GM19452 (cell line): ENCODE measurements around the gene PGS1.

ENCODE experiments used
- ATAC-seq: cut with Tn5 transposase; IDR thresholded peaks from one replicate; pipeline ENCODE4 v1.9.1; 2021; ENCODE audit not compliant: unreplicated experiment

The PGS1 gene

GRCh38 chr17:78362232-78362631 lies 16.2 kb upstream of the PGS1 start:
- ATAC-seq = no peak

DNA sequence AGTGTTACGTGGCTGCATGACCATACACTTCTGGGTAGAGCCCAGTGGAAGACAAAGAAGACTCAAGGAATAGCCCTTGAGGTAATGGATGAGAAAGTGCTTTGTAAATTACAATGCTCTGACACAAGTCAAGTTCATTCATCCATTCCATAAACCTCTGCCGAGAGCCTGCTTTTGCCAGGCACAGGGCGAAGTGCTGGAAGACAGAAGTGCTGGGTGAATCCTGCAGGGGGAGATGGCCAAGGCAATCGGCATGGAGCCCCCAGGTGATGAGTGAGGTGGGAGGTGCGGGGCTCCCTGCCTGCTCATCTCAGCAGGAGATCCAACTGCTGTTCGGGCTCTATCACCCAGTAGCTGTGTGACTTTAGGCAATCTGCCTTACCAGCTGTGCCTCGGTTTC lies 15.8 kb upstream of the PGS1 start:
- no peak for ATAC-seq

GRCh38 chr17:78364436-78365281 lies 13.8 kb upstream of the PGS1 start:
- no peak for ATAC-seq

- no peak for ATAC-seq
Measured at GRCh38 chr17:78365561-78366108, 12.8 kb upstream of the PGS1 start.

GRCh38 chr17:78366109-78366848 lies 12.2 kb upstream of the PGS1 start:
- ATAC-seq = no peak

GRCh38 chr17:78367193-78367592 lies 11.3 kb upstream of the PGS1 start:
- ATAC-seq = no peak

- no peak for ATAC-seq
Measured at GRCh38 chr17:78368348-78368747, 10.1 kb upstream of the PGS1 start.

GRCh38 chr17:78368854-78369495 lies 9.5 kb upstream of the PGS1 start:
- ATAC-seq = no peak

DNA sequence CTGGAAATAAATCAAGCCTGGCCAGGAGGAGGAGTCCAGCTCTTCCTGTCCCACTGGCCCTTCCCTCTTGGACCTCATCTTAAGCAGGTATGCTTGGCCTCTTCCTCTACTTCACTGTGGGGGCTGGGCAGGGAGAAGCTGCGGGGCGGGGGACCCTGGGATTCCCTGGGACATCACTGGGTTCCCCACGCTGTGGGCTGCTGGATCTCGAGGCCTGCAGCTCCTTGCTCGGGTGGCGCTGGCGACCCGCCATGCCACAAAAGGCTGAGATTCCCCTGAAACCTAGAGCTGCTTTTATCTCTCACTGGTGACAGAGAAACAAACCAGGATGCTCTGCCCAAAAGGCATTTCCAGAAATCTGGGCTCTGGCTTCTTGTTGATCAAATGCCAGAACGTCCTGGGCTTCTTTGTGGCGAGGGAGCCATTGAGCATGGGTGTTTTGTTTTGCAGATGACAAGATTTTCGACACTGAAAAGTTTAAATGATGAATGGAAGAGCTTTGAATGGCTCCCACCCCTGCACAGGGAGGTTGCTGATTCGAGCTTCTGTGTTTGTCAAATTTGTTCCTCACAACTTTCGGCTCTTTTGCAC lies 8.6 kb upstream of the PGS1 start:
- ATAC-seq = no peak

DNA sequence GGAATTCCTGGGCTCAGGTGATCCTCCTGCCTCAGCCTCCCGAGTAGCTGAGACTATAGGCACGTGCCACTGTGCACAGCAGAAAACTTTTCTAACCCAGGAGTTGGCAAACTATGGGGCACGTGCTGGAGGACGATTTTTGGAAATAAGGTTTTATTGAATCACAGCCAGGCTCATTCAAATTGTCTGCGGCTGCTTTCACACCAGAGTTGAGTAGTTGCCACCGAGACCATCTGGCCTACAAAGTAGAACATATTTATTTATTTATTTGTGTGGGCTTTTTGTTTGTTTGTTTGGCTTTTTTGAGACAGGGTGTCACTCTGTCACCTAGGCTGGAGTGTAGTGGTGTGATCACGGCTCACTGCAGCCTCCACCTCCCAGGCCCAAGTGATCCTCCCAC lies 7.4 kb upstream of the PGS1 start:
- ATAC-seq = no peak

- ATAC-seq = no peak
Measured at GRCh38 chr17:78372841-78373240, 5.6 kb upstream of the PGS1 start.

- ATAC-seq = no peak
Measured at GRCh38 chr17:78374189-78374588, 4.3 kb upstream of the PGS1 start.

GRCh38 chr17:78374631-78375274 lies 3.7 kb upstream of the PGS1 start:
- ATAC-seq = no peak

- no peak for ATAC-seq
Measured at GRCh38 chr17:78375401-78376151, 2.9 kb upstream of the PGS1 start.

GRCh38 chr17:78376161-78376560 lies 2.3 kb upstream of the PGS1 start:
- no peak for ATAC-seq

GRCh38 chr17:78377858-78378224 lies 608 bp upstream of the PGS1 start:
- ATAC-seq = no peak

DNA sequence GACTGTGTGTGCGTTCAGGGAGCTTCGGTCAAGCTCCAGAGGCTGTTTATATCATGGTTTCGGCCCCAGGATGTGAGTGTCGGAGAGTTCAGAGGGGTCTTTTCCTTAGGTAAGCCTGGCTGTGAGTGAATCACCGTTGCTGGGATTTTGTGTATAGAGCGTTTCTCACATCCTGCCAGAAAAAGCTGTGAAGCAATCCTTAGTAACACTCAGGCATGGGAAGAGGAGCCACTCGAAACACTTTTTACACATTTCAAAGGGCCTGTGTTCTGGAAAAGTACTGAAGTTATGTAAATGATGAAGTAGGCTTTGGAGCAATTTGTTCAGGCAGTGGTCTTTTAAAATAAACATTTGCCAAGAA lies 662 bp downstream of the PGS1 start:
- ATAC-seq = no peak

GRCh38 chr17:78380370-78380769 lies 1.9 kb downstream of the PGS1 start:
- no peak for ATAC-seq

- ATAC-seq = no peak
Measured at GRCh38 chr17:78381601-78382232, 3.3 kb downstream of the PGS1 start.
